ENCODE data around the gene HNRNPUL1.

HNRNPUL1 gene

DNA sequence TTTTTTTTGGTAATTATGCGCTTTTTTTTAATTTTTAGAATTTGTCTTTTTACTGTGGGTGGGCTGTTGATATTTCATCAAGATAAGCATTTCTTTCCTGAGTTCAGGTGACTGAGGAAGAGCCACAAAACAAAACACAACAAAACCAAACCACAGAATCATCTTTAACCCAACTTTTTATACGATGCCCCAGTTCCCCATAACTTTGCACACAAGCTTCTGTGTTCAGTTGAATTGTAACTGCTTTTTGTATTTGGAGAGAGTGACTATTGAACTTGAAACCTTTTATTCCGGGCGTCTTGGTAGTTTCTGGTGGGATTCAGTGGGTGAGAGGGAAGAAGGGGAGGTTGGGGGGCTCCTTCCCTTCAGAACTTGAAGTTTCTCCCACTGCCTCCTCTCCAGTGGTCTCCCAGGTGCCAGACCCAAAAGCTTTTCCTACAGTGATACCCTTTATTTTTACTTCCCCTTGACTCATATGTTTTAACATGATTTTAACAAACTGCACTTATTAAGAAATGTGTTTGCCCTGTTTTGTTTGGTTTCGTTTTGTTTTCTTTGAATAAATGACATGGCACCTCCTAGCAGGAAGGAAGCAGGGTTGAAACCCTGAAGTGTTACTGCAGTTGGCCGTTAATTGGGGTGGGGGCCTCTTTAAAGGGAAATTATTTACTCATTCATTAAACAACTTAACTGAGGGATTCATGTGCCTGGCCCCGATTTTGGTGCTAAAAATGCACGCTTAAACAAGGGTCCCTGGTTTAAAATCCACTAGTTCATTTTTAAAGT is 43.1 kb downstream of the HNRNPUL1 start:
- DNase-seq (ENCODE audit: insufficient read length, low spot score) (no peak), FAIRE-seq (no peak)

DNA sequence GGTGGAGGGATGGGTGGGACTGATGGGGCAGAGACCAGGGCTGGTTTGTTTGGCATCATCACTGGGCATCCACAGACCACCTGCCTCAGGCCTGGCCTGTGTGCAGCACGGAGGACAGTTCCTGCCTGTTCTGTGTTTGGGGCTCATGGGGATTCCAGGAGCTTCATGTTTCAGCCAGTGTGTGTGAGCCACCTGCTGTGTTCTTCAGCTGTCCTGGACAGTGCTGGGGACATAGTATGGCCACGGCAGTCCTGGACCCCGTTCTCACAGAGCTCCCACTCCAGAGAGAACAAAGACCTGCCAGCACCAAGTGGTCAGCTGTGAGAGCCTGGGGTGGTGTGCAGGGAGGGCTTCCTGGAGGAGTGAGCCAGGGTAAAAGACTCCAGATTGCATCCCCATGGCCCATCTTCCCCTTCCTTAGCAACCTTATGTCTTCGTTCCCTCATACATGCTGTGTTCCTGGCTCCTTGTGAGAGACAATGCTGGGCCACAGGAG is 43.8 kb downstream of the HNRNPUL1 start:
- DNase-seq (ENCODE audit: insufficient read length, low spot score) (no peak), FAIRE-seq (no peak)

DNA sequence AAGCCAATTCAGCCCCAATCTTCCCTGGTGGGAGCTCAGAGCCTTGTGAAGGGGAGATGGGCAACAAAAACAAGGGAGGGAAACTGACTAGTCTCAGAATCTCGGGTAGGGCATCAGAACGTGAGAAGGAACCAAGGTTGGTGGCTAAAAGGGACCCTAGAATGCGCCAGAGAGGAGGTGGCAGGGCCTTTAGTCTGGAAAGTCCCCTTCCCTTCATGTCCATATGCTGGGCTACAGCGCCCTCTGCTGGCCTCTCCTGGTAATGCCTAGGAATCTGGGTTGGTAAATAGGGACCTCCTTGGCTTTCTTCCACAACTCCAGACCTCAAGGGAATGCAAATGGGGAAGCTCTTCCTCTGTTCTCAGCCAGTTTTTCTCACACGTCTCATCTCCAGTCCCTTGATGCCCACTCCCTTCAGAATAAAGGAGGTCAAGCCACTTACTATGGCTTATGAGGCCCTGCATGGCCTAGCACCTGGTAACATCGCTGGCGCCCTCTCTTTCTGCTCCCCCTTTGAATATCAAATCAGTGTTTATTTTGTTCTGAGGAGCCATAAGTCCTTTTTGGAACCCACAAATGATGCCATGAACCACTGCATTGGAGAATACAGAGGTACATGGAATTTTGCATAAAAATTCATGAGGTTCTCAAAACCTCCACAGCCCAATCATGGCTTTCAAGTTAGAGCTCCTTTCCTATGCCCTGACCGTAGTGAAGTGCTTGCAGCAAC is 44.4 kb downstream of the HNRNPUL1 start:
- DNase-seq (ENCODE audit: insufficient read length, low spot score) (peak; percentile 75), FAIRE-seq (no peak)

DNA sequence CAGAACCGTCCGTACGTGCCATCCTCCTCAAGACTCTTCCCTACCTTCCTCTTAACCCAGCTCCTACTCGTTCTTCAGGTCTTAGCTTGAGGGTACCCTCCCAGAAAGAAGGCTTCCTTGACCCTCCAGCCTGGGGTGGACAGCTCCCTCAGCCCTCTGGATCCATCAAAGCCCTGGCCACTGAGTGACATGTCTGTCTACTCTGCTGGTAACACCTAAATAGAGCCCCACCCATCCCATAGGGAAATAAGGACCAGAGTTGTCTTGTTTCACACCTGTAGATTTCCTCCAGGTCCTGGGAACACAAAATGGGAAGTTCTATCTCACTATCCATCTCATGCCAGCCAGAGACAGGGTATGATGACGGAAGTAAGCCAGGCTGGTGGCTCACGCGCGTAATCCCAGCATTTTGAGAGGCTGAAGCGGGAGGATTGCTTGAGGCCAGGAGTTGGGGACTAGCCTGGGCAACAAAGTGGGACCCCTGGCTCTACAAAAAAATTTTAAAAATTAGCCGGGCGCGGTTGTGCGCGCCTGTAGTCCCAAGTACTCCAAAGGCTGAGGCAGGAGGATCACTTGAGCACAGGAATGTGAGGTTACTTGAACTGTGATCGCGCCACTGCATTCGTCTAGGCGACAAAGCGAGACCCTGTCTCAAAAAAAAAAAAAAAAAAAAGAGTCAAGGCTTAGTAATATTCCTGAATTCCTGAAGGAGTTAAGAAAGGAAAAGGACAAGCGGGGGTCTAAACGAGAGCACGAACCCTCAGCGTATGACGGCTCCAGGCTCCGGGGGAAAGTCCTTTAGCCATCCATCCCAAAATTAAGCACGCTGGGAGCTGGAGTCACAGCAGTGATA is 45.2 kb downstream of the HNRNPUL1 start:
- FAIRE-seq: no peak
- no peak for DNase-seq (ENCODE audit: insufficient read length, low spot score)

DNA sequence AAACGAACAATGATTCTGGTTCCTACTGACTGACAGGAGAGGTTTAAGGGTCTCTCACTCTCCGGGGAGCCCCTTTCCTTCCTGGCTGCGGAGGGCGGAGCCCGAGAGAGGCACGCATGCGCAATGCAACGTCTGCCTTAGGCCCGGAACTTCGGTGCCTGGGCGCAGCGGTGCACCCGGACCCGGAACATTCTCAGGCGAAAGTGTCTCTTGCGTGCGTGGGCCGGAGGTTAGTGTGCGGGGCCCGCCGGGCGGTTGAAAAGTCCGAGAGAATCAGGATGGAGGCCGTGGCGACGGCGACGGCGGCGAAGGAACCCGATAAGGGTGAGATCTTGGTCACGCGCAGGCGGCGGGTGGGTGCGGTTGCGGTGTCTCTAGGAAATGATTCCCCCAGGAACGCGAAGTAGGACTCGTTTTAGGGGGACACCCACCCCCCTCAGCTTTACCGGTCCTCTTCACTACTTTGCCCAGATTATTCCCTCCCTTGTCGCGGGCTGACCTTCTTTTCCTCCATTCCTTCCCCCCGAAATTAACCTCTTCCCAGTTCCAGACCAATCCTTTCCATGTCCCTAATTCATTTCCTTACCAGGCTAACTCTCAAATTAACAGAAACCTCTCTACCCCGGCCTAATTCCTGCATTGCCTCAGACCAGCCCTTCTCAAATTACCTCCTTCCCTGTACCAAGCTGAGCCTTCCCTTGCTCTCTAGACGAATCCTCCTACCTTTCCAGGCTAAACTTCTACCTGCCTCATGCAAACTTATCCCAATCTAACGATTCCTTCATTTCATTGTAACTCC is 46.1 kb downstream of the HNRNPUL1 start, which contains the start of gene CCDC97:
Gene CCDC97, plus strand, starts transcription at position 140 of the 799 bp plus-strand sequence. Its CDS starts 139 bp downstream, at position 279.
- no peak for FAIRE-seq

DNA sequence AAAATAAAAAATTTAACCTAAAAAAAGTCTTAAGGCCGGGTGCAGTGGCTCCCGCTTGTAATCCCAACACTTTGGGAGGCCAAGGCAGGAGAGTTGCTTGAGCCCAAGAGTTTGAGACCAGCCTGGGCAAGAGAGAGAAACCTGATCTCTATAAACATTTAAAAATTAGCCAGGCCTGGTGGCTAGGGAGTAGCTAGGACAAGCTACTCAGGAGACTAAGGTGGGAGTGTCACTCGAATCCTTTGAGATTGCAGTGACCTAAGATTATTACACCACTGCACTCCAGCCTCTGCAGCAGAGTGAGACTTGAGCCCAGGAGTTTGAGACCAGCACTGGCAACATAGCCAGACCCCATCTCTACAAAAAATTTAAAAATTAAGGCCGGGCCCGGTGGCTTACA is 46.9 kb downstream of the HNRNPUL1 start:
- DNase-seq (ENCODE audit: insufficient read length, low spot score): no peak
- FAIRE-seq: no peak

More for the DNA sequence above, 46.1 kb downstream of the HNRNPUL1 start, which contains the start of gene CCDC97:
- peak; percentile 89 for DNase-seq (ENCODE audit: insufficient read length, low spot score)

DNA sequence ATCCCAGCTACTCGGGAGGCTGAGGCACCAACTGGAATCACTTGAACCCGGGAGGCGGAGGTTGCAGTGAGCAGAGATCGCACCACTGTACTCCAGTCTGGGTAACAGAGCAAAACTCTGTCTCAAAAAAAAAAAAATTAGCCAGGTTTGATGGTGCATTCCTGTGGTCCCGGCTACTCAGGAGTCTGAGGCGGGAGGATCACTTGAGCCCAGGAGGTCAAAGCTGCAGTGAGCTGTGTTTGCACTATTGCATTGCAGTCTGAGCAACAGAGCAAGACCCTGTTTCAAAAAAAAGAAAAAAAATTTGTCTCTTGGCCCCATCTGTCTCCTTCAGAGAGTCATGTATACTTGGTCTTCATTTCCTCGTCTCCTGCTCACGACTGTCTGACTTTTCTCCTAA is 47.4 kb downstream of the HNRNPUL1 start:
- DNase-seq (ENCODE audit: insufficient read length, low spot score): no peak
- no peak for FAIRE-seq

DNA sequence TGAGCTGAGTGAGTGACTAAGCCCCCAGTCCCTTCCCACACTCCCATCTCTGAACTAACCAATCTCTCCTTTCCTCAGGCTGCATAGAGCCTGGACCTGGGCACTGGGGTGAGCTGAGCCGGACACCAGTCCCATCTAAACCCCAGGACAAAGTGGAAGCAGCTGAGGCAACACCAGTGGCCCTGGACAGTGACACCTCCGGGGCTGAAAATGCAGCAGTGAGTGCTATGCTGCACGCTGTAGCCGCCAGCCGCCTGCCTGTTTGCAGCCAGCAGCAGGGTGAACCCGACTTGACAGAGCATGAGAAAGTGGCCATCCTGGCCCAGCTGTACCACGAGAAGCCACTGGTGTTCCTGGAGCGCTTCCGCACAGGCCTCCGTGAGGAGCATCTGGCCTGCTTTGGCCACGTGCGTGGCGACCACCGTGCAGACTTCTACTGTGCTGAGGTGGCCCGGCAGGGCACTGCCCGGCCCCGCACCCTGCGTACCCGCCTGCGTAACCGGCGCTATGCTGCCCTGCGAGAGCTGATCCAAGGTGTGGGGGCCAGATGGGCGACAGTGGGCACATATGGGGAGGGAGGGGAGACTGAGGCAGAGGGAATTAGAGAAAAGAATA is 52.2 kb downstream of the HNRNPUL1 start:
- no peak for FAIRE-seq
- DNase-seq (ENCODE audit: insufficient read length, low spot score): no peak

DNA sequence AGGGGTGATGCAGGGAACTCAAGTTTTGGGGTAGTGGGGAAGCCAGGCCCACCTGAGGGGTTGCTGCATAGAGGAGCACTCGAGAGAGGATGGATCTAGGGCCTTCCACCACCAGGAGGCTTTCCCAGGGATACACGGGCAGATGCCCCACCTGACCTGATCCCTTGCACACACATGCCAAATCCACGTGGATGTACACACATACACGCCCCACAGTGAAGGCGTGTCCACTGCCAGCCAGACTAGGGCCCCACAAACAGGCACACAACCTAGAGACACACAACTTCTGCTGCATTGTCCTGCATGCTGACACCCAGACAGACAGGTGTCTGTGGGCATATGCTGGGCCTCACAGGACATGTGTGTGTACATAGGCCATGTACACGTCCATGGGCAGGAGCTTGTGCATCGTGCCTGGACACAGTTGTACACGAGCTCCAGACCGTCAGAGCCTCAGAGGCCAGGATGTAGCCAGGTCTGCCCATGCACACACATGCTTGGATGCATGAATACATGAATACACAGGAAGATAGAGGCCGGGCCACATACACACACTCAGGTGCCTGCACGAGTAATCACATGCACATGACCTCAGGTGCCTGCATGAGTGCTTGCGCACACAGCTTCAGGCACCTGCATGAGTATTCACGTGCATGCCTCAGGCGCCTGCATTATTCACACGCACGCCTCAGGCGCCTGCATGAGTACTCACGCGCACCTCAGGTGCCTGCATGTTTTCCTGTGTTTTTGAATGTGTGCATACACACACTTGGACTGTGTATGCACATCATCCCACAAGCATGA is 54.7 kb downstream of the HNRNPUL1 start:
- no peak for DNase-seq (ENCODE audit: insufficient read length, low spot score)
- no peak for FAIRE-seq

DNA sequence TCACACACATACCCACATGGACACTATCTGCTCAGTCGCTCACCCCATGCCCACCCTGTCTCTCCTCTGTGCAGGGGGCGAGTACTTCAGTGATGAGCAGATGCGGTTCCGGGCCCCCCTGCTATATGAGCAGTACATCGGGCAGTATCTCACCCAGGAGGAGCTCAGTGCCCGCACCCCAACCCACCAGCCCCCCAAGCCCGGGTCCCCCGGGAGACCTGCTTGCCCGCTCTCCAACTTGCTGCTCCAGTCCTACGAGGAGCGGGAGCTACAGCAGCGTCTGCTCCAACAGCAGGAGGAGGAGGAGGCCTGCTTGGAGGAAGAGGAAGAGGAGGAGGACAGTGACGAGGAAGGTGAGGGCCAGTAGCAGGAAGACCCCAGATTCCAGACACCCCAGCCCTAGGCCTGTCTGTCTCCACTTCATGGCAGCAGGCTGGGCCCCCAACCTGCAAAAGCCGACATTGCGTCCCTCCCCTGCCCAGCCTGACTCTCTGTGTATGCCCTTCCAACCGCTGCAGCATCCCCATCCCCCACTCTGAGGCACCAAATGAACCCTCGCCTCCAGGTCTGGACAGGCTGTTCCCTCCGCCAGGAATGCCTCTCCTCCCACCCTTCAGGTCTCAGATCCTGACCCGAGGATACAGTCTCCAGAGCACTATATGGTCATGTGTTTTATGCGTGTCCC is 55.5 kb downstream of the HNRNPUL1 start:
- no peak for FAIRE-seq
- DNase-seq (ENCODE audit: insufficient read length, low spot score): no peak

DNA sequence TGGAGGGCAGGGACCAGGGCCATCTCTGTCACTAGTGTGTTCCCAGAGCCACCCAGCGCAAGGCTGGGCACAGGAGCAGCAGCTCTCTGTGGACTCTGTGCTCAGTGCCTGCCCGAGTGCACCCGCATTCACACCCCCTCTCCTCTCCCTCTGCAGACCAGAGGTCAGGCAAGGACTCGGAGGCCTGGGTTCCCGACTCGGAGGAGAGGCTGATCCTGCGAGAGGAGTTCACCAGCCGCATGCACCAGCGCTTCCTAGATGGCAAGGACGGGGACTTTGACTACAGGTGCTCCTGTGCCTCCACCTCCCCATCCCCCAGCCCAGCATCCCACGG is 56.0 kb downstream of the HNRNPUL1 start:
- no peak for FAIRE-seq
- DNase-seq (ENCODE audit: insufficient read length, low spot score): no peak

DNA sequence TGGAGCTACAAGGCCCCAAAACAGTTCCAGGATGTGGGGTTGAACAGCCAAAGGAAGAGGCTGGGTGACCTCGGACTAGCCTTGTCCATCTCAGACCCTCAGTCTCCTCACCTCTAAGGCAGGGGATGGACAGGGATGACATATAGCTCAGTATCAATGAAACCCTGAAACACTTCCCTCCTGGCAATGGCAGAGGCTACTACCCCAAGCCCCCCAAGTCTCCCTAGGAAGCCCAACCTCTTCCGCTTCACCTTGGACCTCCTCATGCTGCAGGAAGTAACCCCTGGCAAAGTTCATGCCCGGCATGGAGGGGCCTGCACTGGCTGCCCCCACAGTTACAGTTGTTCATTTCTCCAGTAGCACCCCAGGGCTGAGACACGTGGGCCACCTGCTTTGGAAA is 56.4 kb downstream of the HNRNPUL1 start:
- DNase-seq (ENCODE audit: insufficient read length, low spot score): no peak
- FAIRE-seq: no peak

DNA sequence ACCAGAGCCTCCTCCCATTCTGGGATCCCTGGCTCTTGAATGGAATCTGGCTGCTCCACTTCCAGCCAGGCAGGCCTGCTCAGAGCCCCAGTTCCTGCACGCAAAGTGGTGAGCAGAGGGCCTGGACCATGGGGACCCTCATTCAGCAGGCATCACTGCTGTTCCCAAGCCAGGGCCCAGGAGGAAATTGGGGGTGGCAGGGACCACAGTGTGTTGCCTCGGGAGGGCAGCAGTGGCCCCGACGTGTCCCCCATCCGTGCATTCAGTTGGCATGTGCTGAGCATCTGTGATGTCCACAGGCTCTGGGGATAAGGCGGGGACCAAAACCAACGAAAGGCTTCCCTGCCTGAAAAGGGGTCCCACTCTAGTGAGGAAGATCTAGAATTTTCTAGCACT is 57.0 kb downstream of the HNRNPUL1 start:
- no peak for DNase-seq (ENCODE audit: insufficient read length, low spot score)
- FAIRE-seq: no peak

DNA sequence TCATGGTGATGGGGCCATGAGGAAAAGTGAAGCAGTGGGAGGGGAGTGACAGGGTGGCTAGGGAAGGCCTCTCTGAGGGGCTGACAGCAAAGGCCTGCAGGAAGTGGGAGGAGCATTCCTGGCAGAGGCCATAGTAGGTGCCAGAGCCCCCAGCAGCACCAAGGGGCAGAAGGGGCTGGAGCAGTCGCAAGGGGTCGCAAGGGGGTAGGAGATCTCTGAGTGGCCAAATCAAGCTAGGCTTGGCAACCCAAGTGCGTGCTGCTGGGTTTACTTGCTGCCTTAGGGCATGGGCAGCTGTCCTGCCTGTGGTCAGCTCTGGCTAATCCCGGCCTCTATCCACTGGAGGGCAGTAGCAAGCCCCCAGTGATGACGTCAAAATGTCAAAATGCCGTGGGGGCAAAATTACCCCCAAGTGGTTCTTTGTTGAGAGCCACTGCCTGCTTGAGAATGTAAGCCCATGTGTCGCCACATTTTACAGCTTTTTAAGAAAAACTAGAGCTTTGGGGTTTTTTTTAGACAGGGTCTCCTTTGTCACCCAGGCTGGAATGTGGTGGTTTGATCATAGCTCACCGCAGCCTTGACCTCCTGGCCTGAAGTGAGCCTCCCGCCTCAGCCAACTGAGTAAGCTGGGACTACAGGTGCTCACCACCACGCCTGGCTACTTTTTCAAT is 57.6 kb downstream of the HNRNPUL1 start:
- DNase-seq (ENCODE audit: insufficient read length, low spot score) (peak; percentile 72), FAIRE-seq (peak; percentile 92)

DNA sequence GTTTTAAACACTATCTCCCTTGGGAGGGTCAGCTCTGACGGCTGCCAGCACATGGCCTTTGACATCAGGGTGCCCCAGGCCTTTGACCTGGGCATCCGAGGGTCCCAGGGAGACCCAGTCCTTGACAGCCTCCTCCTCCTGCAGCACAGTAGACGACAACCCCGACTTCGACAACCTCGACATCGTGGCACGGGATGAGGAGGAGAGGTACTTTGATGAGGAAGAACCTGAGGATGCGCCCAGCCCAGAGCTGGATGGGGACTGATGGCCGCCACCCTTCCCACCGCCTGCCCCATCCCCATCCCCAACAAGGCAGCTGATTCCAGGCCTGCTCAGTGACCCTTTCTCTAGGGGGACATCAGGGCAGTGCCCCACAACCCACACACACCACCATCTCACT is 58.3 kb downstream of the HNRNPUL1 start:
- no peak for FAIRE-seq
- DNase-seq (ENCODE audit: insufficient read length, low spot score): no peak

DNA sequence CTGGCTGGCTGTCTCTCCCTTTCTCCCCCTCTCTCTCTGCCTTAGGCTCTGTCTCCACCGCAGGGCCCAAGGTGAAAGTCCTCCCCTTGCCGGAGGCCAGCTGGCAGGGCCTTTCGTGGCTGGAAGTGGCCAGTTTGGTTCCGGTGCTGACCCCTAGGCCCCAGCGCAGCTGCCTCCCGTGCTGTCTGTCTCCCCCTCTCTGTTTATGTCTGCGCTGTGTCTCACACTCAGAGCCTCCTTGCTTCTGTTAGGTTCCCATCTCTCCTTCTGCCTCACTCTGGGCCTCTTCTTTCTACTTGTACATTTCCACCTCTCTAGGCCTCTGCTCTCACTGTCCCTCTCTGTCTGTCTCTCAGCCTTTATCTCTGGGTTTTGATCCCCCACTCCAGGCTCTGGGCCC is 58.9 kb downstream of the HNRNPUL1 start:
- FAIRE-seq (no peak), DNase-seq (ENCODE audit: insufficient read length, low spot score) (no peak)

DNA sequence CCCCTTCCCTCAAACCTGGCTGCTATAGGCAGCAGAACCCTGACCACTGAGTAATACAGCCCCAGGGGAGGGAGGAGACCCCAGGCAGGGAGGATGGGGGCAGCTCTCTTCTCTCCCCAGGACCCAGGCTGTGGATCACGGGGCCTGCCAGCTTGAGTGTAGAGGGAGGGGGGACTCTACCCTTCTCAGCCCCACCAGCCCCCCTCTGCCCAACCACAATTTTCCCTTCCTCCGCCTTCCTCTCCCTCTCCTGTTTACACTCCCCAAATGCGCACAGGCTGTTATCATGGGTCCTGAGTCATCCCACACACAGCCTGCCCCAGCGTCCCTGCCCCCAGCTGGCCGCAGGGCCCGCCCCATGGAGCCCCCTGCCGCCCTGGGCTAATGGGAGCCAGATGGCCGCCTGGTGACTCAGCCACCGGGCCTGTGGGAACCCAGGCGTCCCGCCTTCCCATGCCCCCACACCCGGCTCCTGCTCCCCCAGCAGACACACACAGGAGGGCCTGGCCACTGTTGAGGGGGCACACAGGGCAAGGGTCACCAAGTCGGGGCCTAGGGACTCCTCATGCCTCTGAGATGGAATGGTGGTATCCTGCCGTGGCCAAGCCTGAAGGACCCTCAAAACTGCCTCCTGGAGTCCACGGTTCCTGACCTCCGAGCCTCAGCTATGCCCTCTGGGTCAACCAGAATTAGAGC is 59.4 kb downstream of the HNRNPUL1 start:
- FAIRE-seq (peak; percentile 94), DNase-seq (ENCODE audit: insufficient read length, low spot score) (peak; percentile 92)
